Posterior cingulate gyrus (tissue), 11 donors: Measurements from ENCODE around the gene GRID1.

Experiments used
- DNase-seq, 10 donors: peaks; one replicate each; pipeline versions ENCODE4 v3.0.0 to v3.0.0-alpha.2; 2020 to 2021; ENCODE audit warnings: mixed read lengths in 3 of 10
- intact Hi-C: fragments of 100-400 bp; cut with DNase I; formaldehyde crosslinking; loops from one replicate; pipeline ENCODE4 v1.15.1; 2023

The GRID1 gene

DNA sequence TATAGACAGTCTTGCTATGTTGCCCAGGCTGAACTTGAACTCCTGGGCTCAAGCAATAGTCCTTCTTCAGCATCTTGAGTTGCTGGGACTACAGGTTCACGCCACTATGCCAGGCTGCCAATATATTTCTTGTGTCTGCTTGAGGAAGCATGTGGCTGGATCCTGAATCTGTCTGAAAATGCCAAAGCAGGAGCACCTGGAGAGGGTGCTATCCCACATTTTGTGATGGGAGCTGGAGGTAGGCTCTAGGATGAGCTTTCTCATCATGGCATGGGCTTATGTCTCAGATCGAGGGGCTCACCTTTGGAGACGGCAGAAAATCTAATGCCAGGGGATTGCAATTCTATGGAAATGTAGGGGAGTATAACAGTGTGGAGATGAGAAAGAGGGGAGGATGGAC is 744.2 kb downstream of the GRID1 start:
- intact Hi-C loops = no loop called here
- no peak for DNase-seq

DNA sequence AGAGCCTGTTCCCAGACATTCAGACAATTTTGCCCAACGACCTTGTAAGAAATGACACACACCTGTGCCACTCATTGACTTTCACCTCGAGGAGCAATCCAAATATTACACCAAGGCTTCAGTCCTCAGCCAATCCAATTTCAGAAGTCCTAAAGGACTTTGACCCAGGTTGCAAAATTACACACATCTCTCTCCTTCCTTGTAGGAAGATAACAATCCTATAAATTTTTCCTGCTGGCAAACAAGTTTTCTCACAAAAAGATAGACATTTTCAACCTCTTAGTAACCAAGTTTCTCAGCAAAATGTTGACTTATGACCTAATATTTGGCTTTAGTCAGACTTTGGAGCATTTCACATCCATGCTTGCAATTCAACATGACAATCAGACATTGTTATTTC is 745.0 kb downstream of the GRID1 start:
- no peak for DNase-seq
- intact Hi-C loops = no loop called here

DNA sequence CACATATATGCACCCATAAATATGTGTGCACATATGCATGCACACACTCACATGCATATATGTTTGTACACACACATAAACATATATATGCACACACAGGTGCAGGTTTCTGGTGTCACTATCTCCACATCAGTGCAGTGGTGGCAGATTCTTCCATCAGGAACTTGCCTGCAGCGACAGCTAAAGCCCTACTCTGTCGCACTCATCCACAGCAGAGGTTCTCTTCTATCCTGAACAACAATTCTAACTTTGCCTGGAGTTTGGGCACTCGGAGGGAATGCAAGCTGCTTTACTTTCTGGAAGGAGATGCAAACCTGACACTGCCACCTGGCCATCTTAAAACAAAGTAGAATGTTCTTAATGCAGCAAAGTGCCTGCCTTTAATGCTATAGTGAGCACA is 745.8 kb downstream of the GRID1 start:
- intact Hi-C loops = no loop called here
- DNase-seq = no peak

DNA sequence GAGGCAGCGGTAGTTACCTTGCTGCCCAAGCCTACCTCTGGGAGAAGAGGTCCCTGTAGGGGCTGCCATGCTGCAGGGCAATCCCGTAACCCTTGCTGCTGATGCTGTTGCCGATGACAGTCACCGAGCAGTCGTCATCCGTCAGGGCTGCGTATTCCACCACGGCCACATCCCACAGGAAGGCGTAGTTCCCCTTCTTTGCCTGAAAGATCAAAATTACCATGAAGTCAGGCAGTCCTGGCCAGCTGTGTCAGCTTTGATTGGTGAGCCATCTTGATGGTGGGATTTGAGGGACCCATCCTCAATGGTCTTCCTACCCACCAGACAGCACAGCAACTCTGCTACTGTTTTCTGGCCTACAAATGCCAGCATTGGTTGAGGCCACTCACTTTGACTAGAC is 746.8 kb downstream of the GRID1 start:
- no peak for DNase-seq
- intact Hi-C loops = no loop called here

DNA sequence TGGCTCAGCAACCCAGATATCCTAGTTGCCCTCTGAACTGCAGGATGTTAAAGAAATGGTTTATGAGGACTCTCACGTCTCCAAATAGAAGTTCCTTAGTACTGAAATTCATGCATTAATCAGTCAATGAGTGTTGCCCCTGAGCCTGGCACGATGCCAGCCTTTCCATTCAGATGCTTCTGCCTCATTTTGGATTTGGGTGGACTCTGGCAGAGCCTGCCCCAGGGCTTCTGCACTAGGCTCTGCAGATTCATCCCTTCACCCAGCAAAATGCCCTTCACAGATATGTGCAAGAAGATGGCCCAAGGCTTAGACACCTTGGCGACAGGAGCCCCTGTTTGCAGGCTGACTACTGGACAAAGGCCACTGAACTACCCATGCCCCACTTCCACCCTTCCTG is 747.8 kb downstream of the GRID1 start:
- peak in 1 of 10 donors; percentile 52 for DNase-seq
- intact Hi-C loops = no loop called here

DNA sequence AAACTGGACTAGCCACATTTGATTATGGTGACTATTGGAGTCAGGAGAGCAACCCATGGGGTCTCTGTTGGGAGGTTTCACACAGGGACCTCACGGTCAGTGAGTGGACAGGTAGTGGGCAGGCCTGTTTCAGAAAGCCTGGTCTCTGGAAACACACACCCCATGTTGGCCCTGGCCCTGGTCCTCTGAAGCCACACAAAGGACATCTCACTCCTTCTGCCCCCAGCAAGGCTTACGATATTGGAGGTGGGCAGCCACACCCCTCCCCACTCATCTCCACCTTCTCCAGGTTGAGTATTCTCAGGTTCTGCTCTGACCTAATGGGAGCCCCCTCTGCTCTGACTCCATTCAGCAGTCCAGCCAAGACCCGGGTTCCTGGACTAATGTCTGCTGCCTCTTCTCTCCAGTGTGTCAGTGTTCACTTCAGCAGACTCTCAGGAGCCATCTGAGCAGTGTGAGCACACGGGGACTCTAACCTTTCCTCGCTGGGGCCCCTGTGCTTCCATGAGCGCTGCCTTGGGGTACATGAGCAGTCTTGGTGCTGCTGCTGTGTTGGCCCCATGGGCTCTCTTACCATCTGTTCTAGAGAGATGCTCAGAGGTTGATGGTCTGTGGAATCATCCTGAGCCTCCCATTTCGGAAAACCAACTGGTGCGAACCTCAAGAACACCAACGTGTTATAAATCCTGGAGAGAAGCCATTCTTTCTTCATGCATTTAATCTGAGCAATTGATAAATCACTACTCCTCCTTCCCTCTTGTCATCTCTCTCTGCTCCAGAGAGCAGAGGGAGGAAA is 748.6 kb downstream of the GRID1 start:
- DNase-seq = peak in 1 of 10 donors; percentile 49
- intact Hi-C loops = no loop called here

DNA sequence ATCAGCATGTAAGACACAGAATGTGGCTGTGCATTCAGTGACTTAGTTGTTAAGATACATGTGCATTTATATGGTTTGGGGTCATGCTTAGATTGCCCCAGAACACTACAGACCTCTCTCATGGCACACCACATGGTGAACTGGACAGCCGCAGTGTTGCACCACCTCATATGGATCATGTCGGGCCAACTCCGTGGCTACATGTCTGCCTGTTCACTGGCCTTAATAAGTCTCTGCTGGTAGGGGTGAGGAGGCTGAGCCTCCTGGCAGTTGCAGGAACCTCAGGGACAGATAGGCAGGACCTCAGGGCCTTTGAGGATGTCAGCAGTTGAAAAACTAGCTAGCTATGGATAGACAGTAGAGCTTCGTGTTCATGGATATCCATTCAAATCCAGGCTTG is 751.0 kb downstream of the GRID1 start:
- peak in 1 of 10 donors; percentile 43 for DNase-seq
- intact Hi-C loops = no loop called here

DNA sequence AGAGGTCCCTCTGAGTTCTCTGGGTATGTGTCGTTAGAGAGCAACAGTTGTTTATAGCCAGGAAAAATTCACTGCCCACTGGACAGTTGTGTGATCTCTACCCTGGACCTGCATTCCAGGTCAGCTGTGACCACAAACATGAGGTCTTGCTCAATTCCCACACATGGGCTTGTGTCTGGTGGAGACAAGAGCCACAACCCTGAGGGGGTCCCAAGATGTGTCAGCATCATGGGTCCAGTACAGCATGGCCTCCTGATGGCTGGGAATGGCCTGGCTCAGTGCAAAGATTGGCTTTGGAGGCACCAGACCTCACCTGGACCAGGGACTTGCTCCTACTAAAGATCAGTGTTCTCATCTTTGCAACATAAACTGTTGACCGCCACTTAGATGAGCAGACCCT is 751.6 kb downstream of the GRID1 start:
- intact Hi-C loops = no loop called here
- peak in 1 of 10 donors; percentile 51 for DNase-seq

DNA sequence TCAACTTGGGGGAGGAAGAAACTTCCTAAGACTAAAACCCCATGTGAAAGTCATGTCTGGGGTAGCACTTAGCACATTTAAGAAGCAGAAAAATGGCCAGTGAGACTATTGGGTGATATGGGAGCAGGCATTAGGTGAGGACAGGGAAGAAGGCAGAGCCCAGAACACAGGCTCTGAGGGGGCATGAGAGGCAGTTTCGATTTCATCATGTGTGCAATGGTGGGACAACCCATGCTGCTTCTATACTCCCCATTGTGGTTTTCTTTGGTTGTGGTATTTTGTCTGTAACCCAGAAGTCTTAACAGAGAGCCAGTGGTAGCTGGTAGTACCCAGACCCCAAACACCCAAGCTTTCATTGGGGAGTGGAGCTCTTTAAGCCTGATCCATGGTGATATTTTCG is 752.0 kb downstream of the GRID1 start:
- DNase-seq = no peak
- intact Hi-C loops = no loop called here

DNA sequence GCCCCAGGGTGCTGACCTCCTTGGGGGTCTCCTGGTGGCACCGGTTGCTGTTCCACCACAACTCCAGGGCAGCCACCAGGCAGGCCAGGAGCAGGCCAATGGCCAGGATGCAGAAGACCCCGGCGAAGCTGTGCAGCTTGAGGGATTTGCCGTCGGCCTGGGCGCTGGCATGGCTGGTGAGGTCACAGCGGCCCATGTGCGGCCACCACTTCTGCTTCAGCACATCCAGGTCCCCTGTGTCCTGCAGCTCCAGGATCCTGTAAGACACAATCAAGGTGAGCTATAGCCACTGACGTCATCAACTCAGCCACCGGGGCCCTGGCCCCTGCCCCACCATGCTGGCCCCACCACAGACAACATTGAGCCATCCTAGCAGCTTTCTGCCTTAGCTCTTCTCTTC is 753.2 kb downstream of the GRID1 start:
- peak in 1 of 10 donors; percentile 65 for DNase-seq
- intact Hi-C loops = no loop called here

DNA sequence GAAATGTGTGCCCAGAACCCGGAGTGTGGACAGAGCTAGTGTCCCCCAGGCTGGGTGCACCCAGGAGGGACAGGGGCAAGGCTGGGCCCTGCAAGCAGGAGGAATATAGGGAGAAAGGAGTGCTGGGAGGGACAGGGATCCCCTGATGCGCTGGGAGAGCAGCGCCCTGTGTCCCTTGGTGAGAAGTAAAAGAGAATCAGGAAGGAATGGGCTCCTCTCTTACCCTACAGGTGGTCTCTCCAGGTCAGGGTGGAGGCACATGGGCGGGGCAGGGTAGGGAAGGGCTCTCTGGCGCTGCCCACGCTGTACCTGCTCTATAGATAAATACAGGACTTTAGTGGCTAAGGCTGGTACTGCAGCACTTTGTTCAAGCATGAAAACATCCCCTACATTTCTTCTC is 753.8 kb downstream of the GRID1 start:
- DNase-seq = peak in 1 of 10 donors; percentile 42
- intact Hi-C loops = no loop called here

DNA sequence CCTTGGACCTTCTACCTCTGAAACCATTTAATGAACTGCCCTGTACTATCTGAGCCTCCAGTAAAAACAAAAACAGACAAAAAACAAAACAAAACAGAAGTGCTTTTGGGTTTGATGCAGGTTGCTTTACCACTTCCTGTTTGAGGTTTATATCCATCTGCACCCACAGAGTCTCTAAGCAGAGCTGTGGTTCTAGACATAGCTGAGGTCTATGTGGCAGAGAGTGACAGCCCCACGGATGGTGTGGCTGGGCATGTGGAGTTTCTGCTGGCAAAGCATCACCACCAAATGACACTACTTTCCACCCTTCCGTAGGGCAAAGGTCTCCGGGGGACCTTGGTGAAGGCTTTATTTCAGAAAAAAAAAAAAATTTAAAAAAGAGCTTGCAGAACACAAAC is 754.2 kb downstream of the GRID1 start:
- intact Hi-C loops = no loop called here
- no peak for DNase-seq

DNA sequence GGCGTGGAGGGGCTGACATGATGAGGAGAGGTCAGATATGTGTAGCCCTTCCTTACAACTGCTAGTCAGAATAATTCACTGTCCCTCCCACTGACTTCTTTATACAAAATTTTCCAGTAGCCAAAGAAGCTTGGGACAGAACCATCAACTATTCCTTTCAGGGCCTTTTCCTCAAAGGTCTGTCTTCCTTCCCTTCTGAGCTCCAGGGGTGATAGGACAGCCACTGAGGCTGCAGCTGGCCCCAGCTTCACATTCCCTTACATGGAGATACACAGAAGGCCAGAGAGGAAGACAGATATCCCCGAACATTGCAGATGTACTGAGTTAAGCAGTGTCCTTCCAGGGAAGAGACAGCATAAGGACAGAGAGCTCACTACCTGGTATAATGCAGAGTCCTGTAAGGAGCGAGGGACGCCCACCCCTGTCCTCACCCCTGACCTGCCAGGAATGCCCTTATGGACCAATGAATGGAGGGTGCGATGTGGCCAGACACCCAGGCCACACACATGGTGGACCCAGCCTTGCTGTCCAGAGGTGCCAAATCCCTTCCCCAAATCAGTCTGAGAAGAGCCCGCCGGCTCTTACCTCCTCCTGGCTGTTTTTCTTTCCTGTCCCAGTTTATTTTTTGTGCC is 754.7 kb downstream of the GRID1 start:
- DNase-seq = no peak
- intact Hi-C loops = no loop called here

DNA sequence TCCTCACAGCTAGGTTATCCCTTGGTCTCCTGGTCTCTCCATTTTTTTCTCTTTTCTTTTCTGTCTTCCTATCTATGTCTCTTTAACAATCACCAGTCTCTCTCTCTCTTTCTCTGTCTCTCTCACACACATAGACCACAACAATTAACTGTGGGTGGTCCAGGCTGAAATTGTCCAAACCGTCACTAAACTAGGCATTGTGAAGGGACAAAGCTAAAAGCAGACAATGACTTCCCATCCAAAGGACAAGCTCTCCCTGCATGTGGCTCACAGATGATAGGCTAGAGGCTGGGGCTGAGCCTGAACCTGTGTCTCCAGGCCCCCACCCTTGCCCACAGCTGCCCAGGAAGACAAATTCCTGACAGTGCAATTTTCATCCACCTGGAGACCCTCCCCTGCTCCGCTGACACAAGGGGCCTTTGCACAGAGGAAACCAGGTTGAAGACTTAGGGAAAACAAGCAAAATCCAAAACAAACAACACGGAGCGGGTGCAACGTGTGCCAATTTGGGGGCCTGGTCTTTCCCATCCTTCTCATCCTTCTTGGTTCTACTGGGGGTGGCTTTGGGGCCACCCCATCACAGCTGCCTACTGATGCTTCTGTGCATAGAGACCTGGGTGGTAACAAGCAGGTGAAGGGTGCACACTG is 755.4 kb downstream of the GRID1 start:
- DNase-seq = peak in 1 of 10 donors; percentile 58
- intact Hi-C loops = no loop called here

DNA sequence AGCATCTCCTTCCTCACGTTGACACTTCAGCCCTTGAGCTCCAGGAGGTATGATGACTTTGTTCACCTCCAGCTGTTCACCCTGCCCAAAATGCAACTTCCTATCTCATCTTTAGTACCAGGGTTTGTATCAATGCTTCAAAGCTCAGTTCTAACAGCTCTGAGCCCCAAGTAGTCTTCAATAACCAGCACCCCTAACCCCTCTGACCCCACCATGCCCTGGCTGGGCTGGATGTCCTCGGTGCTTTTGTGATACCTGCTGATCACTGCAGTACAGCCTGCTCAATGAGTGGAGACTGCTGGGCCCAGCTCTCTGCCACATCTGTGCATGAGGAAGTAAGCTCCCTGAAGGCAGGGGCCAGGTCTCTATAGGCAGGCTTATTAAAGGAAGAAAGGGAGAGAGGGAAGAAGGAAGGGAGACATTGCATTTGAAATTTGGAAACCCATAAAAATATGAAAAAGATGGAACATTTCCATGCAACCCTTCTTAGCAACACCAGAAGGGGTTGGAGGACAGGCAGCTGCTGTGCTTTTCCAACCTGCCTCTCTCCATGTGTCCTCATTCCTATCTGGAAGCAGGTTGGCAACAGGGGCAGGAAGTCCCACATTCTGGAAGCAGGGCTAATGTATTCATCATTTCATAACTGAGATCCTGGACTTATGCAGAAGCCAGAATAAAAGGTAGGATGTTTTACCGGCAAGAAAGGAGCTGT is 756.1 kb downstream of the GRID1 start:
- DNase-seq = peak in 3 of 10 donors; percentile 11 to 81 (median 39)
- intact Hi-C loops = no loop called here

DNA sequence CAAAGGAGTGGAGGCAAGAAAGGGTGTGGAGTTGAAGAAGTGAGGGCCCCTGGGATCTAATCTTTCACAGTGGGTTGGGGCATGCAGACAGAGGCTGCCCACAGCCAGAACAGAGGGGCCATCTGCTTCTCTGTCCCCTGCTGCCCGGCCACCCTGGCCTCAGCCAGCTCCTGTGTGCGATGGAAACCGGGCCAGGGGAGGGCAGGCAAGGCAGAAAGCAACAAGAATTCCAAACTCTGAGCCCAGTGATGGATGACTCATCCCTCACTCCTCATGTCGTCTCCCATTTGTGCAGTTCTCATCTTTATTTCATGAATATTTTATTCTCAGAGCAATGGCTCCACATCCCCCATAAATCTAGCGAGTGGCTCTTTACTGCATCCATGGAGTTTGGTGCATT is 757.1 kb downstream of the GRID1 start:
- peak in 1 of 10 donors; percentile 80 for DNase-seq
- intact Hi-C loops = no loop called here

DNA sequence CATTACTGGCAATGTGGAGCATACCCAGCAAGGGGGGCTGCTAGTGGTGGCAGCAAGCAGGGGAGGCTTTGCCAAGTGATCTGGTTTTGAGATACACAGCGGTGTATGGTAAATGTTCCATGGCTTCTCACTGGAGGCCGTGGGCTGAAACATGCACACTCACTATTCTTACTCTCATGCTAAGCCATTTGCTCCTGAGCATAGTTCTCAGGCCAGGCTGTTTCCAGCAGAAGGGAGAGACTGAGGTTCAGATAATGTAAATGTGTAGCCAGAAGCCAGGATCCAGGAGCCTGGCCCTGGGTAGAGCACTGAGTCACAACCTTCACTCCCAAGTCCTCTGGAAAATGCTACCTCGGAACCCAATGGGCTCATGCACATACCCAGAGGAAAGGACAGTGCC is 757.9 kb downstream of the GRID1 start:
- intact Hi-C loops = no loop called here
- DNase-seq = peak in 1 of 10 donors; percentile 38

DNA sequence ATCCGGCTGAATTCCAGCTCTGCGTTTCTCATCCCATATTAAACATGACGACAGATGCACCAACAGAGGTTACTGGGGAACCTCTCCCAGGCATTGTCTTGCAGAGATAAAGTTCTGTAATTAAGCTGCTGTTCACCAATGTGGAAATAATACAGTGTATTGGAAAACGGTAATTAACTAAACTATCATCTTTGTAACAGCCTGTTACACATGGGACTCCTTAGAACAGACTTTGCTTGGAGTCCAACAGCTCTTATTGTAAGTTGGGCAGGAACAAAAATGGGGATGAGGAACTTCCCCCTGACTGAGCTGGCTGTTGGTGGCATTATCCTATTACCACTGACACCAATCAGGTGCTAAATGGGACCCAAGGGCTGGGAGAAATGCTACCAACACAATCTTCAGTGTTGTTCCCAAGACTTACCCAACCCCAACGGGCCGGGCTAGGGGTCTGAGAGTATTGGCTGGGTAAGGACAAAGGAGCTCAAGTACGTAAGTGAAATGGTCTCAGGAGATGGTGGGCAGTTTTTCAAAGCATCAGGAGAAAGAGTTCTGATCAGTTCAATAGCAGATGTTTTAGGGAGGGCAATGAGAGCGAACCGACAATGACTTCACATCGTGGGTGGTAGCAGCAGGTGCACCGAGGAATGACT is 759.4 kb downstream of the GRID1 start:
- DNase-seq = no peak

DNA sequence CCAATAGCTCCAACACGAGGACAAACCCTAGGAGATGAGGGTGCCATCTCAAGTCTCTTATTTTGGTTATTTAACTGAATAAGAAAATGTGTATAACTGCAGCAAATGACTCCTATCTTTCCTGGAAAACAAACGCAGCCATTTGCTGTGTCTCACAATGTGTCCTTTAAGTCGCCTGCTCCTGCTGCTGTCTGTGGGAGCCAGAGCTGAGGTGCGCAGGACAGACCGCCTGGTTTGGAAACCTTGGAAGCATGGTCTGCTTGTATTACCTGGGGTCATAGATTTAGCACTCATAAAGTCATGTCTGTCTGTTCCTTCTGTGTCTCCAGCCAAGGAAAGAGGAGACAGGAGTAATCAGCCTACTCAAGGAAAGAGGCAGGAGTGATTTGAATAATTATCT is 760.2 kb downstream of the GRID1 start:
- intact Hi-C loops = no loop called here

More for the DNA sequence above, 759.4 kb downstream of the GRID1 start:
- intact Hi-C loops = no loop called here

DNA sequence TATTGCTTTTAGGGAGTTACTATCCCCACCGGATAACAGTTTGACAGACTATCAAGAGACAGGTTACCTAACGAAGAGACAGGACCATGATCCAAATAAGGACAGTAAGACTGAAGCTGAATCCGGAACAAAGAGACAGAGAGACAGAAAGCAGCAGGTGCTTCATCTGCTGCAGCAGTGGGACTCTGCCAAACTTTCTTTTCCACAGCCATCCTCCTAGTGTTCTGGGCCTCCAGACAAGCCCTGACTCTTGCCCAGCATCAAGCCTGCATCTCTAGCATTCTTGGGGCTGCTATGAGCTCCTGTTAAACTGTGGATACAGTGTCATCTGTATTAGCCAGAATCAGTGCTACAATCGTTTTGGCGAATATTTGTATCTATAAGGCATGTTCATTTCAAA is 761.7 kb downstream of the GRID1 start:
- no peak for DNase-seq
- intact Hi-C loops = no loop called here

More for the DNA sequence above, 760.2 kb downstream of the GRID1 start:
- DNase-seq = peak in 1 of 10 donors; percentile 45
